ENCODE results near the gene LGR6. TPM values are rescaled to one million over a fixed set of nuclear protein-coding genes. Genes with fewer than 3 reads are reported as not detected.
"Not testable (repeated sequence)": the region's sequence is repeated elsewhere in the genome, so short reads cannot be mapped to it uniquely, and the experiment has no call there.

LGR6 gene
- total RNA-seq, 6 experiments from 2014 or later = 0.17 to 2.0 (median 1.0) TPM

- ATAC-seq = peak in 3 of 4 donors; percentile 5 to 70 (median 50)
- Histone ChIP-seq H3K27ac (no peak overlapping the region), H3K9me3 (no peaks in the 10 kb centered on the region), H3K36me3 (no peaks in the 10 kb centered on the region), H3K4me3 (no peak overlapping the region), H3K27me3 (no peaks in the 10 kb centered on the region), H3K4me1 (peaks cover 0 to 3% (median 0%) of the 10 kb centered on the region in 4 donors)
- 30% methylated on average over 2 of the region's 5 CpGs for WGBS (ENCODE audit: insufficient coverage, low coverage, low lambda C conversion rate, missing lambda C conversion rate)
- intact Hi-C loops (cut with DNase I) = no loop called here
- peak in 1 of 3 donors; percentile 45 for DNase-seq
- no peak for TF ChIP-seq POLR2A (IDR thresholded peaks at IDR 0.05)
- no peak for TF ChIP-seq CTCF (IDR thresholded peaks at IDR 0.05)
Measured at GRCh38 chr1:202172015-202172355, 21.6 kb upstream of the LGR6 start.

GRCh38 chr1:202173993-202174392, 19.6 kb upstream of the LGR6 start:
- 91% methylated on average over 7 of the region's 7 CpGs for WGBS (ENCODE audit: insufficient coverage, low coverage, low lambda C conversion rate, missing lambda C conversion rate)
- Histone ChIP-seq H3K27ac (no peak overlapping the region), H3K9me3 (no peaks in the 10 kb centered on the region), H3K4me3 (no peak overlapping the region), H3K4me1 (peaks cover 0 to 3% (median 0%) of the 10 kb centered on the region in 4 donors), H3K36me3 (no peaks in the 10 kb centered on the region), H3K27me3 (no peaks in the 10 kb centered on the region)
- ATAC-seq = no peak
- TF ChIP-seq POLR2A (IDR thresholded peaks at IDR 0.05) (no peak), CTCF (IDR thresholded peaks at IDR 0.05) (no peak)
- peak in 1 of 3 donors; percentile 40 for DNase-seq
- intact Hi-C loops (cut with DNase I) = no loop called here

- DNase-seq (no peak), ATAC-seq (peak in 1 of 4 donors; percentile 27)
- H3K4me3 ChIP-seq = no peak overlapping the region
- intact Hi-C loops (cut with DNase I) = no loop called here
- H3K4me1 ChIP-seq = no peaks in the 10 kb centered on the region
- H3K27ac ChIP-seq = no peak overlapping the region
- no peaks in the 10 kb centered on the region for H3K27me3 ChIP-seq
- H3K36me3 ChIP-seq = no peaks in the 10 kb centered on the region
- WGBS (ENCODE audit: insufficient coverage, low coverage, low lambda C conversion rate, missing lambda C conversion rate) = 95% methylated on average over 4 of the region's 29 CpGs
- no peaks in the 10 kb centered on the region for H3K9me3 ChIP-seq
- TF ChIP-seq POLR2A (IDR thresholded peaks at IDR 0.05) (no peak), CTCF (IDR thresholded peaks at IDR 0.05) (no peak)
Measured at GRCh38 chr1:202176949-202177927, 16.4 kb upstream of the LGR6 start.

GRCh38 chr1:202179828-202180750, 13.5 kb upstream of the LGR6 start:
- Histone ChIP-seq H3K27me3 (no peaks in the 10 kb centered on the region), H3K4me3 (no peak overlapping the region), H3K4me1 (no peaks in the 10 kb centered on the region), H3K27ac (no peak overlapping the region), H3K36me3 (no peaks in the 10 kb centered on the region), H3K9me3 (no peaks in the 10 kb centered on the region)
- TF ChIP-seq POLR2A (IDR thresholded peaks at IDR 0.05) (no peak), CTCF (IDR thresholded peaks at IDR 0.05) (no peak)
- 63% methylated on average over 16 of the region's 19 CpGs for WGBS (ENCODE audit: insufficient coverage, low coverage, low lambda C conversion rate, missing lambda C conversion rate)
- ATAC-seq (no peak), DNase-seq (no peak)
- intact Hi-C loops (cut with DNase I) = loop anchor here in 1 of 2 donors (10.0 kb wide), 1 partner anchor 535 kb away; the partner anchor contains the start of gene SYT2

- not testable (repeated sequence) for DNase-seq, H3K27ac ChIP-seq, H3K9me3 ChIP-seq, H3K27me3 ChIP-seq, H3K4me1 ChIP-seq, H3K36me3 ChIP-seq, H3K4me3 ChIP-seq, ATAC-seq
- intact Hi-C loops (cut with DNase I) = loop anchor here in 1 of 2 donors (10.0 kb wide), 1 partner anchor 534 kb away; the partner anchor contains the start of gene SYT2
- 90% methylated on average over 1 of the region's 2 CpGs for WGBS (ENCODE audit: insufficient coverage, low coverage, low lambda C conversion rate, missing lambda C conversion rate)
Measured at GRCh38 chr1:202180751-202181139, 12.9 kb upstream of the LGR6 start.

All from right lobe of liver (tissue), 6 donors.